ENCODE results near the gene PCSK5. TPM values are rescaled to one million over a fixed set of nuclear protein-coding genes. Genes with fewer than 3 reads are reported as not detected.

PCSK5 gene
- polyA plus RNA-seq, 3 donors: 4.8 to 13.0 (median 7.1) TPM

DNA sequence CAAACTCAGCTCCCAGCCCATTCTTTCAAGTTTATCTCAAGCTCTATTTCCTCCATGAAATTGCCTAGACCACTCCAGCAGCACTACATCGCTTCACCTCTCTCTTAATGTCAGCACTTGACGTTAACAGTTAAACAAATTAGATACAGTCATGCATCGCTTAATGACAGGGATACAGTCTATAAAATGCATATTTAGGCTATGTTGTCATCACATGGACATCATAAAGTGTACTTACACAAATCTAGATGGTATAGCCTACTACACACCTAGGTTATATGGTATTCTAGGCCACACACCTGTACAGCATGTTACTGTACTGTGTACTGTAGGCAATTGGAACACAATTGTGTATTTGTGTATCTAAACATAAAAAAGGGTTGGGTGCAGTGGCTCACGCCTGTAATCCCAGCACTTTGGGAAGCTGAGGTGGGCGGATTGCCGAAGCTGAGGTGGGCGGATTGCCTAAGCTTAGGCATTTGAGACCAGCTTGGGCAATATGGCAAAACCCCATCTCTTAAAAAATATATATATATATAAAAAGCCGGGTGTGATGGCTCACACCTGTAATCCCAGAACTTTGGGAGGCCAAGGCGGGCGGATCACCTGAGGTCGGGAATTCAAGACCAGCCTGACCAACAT is 13.4 kb upstream of the PCSK5 start:
- Mint-ChIP-seq H3K27me3 (ENCODE audit: low read depth in 3 of 3) (peaks cover 0 to 2% (median 0%) of the 10 kb centered on the region in 3 donors), H3K36me3 (no peaks in the 10 kb centered on the region), H3K9me3 (no peaks in the 10 kb centered on the region), H3K4me3 (no peak overlapping the region), H3K27ac (no peak overlapping the region), H3K4me1 (peaks cover 31% of the 10 kb centered on the region)
- 80% methylated on average over 1 of the region's 11 CpGs for whole genome bisulfite sequencing (ENCODE audit: insufficient coverage)
- DNase-seq: no peak
- Histone ChIP-seq H3K4me2 (replicated peaks; ENCODE audit: extremely low read depth, low read length, poor library complexity, severe bottlenecking) (no peak overlapping the region), H3K79me2 (ENCODE audit: insufficient read depth, low read length) (no peaks in the 10 kb centered on the region), H3K27ac (ENCODE audit: low read depth in 1 of 2, low read length in 2 of 2) (no peak overlapping the region), H3K9ac (ENCODE audit: insufficient read depth, low read length, poor library complexity, severe bottlenecking) (no peak overlapping the region), H4K20me1 (ENCODE audit: insufficient read depth, low read length) (no peaks in the 10 kb centered on the region), H3K27me3 (ENCODE audit: control insufficient read depth in 2 of 2, insufficient read depth in 2 of 2, low read length in 2 of 2) (no peaks in the 10 kb centered on the region), H3K4me3 (replicated peaks in 1 of 3; ENCODE audit: low read depth in 2 of 3, low read length in 3 of 3) (no peak overlapping the region), H3K9me3 (replicated peaks in 1 of 2; ENCODE audit: control insufficient read depth in 1 of 2, insufficient read depth in 1 of 2, low read length in 2 of 2) (no peaks in the 10 kb centered on the region), H3K4me1 (ENCODE audit: control insufficient read depth in 1 of 2, insufficient read depth in 2 of 2, low read length in 2 of 2) (peaks cover 19 to 28% of the 10 kb centered on the region in 2 donors), H2AFZ (ENCODE audit: insufficient read depth, low read depth, low read length, poor library complexity, severe bottlenecking) (no peak overlapping the region), H3K36me3 (replicated peaks in 1 of 2; ENCODE audit: control insufficient read depth in 1 of 2, insufficient read depth in 2 of 2, low read length in 2 of 2) (no peaks in the 10 kb centered on the region)
- TF ChIP-seq, protein P1, sequence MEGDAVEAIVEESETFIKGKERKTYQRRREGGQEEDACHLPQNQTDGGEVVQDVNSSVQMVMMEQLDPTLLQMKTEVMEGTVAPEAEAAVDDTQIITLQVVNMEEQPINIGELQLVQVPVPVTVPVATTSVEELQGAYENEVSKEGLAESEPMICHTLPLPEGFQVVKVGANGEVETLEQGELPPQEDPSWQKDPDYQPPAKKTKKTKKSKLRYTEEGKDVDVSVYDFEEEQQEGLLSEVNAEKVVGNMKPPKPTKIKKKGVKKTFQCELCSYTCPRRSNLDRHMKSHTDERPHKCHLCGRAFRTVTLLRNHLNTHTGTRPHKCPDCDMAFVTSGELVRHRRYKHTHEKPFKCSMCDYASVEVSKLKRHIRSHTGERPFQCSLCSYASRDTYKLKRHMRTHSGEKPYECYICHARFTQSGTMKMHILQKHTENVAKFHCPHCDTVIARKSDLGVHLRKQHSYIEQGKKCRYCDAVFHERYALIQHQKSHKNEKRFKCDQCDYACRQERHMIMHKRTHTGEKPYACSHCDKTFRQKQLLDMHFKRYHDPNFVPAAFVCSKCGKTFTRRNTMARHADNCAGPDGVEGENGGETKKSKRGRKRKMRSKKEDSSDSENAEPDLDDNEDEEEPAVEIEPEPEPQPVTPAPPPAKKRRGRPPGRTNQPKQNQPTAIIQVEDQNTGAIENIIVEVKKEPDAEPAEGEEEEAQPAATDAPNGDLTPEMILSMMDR (IDR thresholded peaks at IDR 0.05): no peak
- intact Hi-C loops (cut with micrococcal nuclease): no loop called here

DNA sequence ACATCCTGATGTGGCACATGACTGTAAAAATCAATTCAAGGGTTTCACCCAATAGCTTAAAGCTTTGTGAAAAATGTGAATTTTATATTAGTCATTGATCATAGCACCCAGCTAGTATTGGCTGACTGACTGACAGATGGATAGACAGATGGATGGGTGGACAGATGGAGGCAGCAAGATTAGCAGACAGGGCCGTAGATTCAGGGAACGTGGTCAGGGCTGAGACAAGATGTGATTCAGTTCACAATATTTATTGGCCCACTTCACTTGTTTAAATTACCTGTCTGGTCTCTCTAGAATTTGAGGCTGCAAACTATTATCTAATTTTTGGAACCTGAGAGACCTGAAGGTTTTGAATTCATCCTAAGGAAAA is 12.0 kb upstream of the PCSK5 start:
- Histone ChIP-seq H2AFZ (ENCODE audit: insufficient read depth, low read depth, low read length, poor library complexity, severe bottlenecking) (no peak overlapping the region), H4K20me1 (ENCODE audit: insufficient read depth, low read length) (no peaks in the 10 kb centered on the region), H3K9ac (ENCODE audit: insufficient read depth, low read length, poor library complexity, severe bottlenecking) (no peak overlapping the region), H3K9me3 (replicated peaks in 1 of 2; ENCODE audit: control insufficient read depth in 1 of 2, insufficient read depth in 1 of 2, low read length in 2 of 2) (no peaks in the 10 kb centered on the region), H3K4me2 (replicated peaks; ENCODE audit: extremely low read depth, low read length, poor library complexity, severe bottlenecking) (no peak overlapping the region), H3K4me3 (replicated peaks in 1 of 3; ENCODE audit: low read depth in 2 of 3, low read length in 3 of 3) (no peak overlapping the region), H3K4me1 (ENCODE audit: control insufficient read depth in 1 of 2, insufficient read depth in 2 of 2, low read length in 2 of 2) (peaks cover 9 to 18% of the 10 kb centered on the region in 2 donors), H3K27ac (ENCODE audit: low read depth in 1 of 2, low read length in 2 of 2) (no peak overlapping the region), H3K79me2 (ENCODE audit: insufficient read depth, low read length) (no peaks in the 10 kb centered on the region), H3K36me3 (replicated peaks in 1 of 2; ENCODE audit: control insufficient read depth in 1 of 2, insufficient read depth in 2 of 2, low read length in 2 of 2) (no peaks in the 10 kb centered on the region), H3K27me3 (ENCODE audit: control insufficient read depth in 2 of 2, insufficient read depth in 2 of 2, low read length in 2 of 2) (no peaks in the 10 kb centered on the region)
- Mint-ChIP-seq H3K36me3 (no peaks in the 10 kb centered on the region), H3K27ac (no peak overlapping the region), H3K4me1 (peaks cover 22% of the 10 kb centered on the region), H3K4me3 (no peak overlapping the region), H3K27me3 (ENCODE audit: low read depth in 3 of 3) (peaks cover 0 to 2% (median 0%) of the 10 kb centered on the region in 3 donors), H3K9me3 (no peaks in the 10 kb centered on the region)
- DNase-seq: no peak
- TF ChIP-seq, protein P1 (IDR thresholded peaks at IDR 0.05): no peak
- intact Hi-C loops (cut with micrococcal nuclease): no loop called here
- no CpG with 5 or more reads among the region's 2 CpGs for whole genome bisulfite sequencing (ENCODE audit: insufficient coverage)
